GM12801 (cell line): ENCODE results near the gene ENTPD1.

Experiments used
- CTCF ChIP-seq: IDR thresholded peaks from one replicate; pipeline ENCODE4 v1.5.1; 2011; ENCODE audit warnings: control low read depth; ENCODE audit not compliant: insufficient read length; ENCODE audit errors: extremely low read depth

The ENTPD1 gene

GRCh38 chr10:95833042-95833610, 77.2 kb downstream of the ENTPD1 start:
- TF ChIP-seq CTCF = no peak

GRCh38 chr10:95834406-95834805, 78.4 kb downstream of the ENTPD1 start:
- TF ChIP-seq CTCF = no peak

- TF ChIP-seq CTCF = no peak
Measured at GRCh38 chr10:95835149-95835860, 79.3 kb downstream of the ENTPD1 start.

GRCh38 chr10:95835911-95836310, 79.9 kb downstream of the ENTPD1 start:
- no peak for TF ChIP-seq CTCF

- TF ChIP-seq CTCF = no peak
Measured at GRCh38 chr10:95836610-95837355, 80.8 kb downstream of the ENTPD1 start.

- TF ChIP-seq CTCF = no peak
Measured at GRCh38 chr10:95837356-95837776, 81.4 kb downstream of the ENTPD1 start.

- TF ChIP-seq CTCF = no peak
Measured at GRCh38 chr10:95837783-95838182, 81.8 kb downstream of the ENTPD1 start.
